Ovary (tissue), 3 donors: ENCODE measurements around the gene CDV3.

Experiments
- CTCF ChIP-seq, 3 donors: fragments of 450-650 bp in 2 of 3; fragments of 200-600 bp in 1 of 3; IDR thresholded peaks; one replicate each; pipeline versions ENCODE4 v1.5.1 to v1.8.0; 2016 to 2022; ENCODE audit warnings: antibody characterized with exemption in 3 of 3, mild to moderate bottlenecking in 1 of 3
- POLR2A ChIP-seq: fragments of 450-650 bp; IDR thresholded peaks from one replicate; pipeline ENCODE4 v1.6.1; 2017; ENCODE audit warnings: antibody characterized with exemption, mild to moderate bottlenecking, moderate library complexity
- donor health status: DM: no; HTN: no; CAD: no.

- no peak for TF ChIP-seq CTCF (IDR thresholded peaks at IDR 0.05)
- TF ChIP-seq POLR2A = no peak
These were observed 16.0 kb downstream of the CDV3 start for GRCh38 chr3:133589503-133589902.
